GM18873 (cell line): ENCODE measurements around the gene ZFP1.

ENCODE experiments used
- ATAC-seq: cut with Tn5 transposase; IDR thresholded peaks from one replicate; pipeline ENCODE4 v1.9.1; 2021; ENCODE audit warnings: mild to moderate bottlenecking, moderate library complexity, moderate number of reproducible peaks; ENCODE audit not compliant: unreplicated experiment, low FRiP score

The ZFP1 gene

DNA sequence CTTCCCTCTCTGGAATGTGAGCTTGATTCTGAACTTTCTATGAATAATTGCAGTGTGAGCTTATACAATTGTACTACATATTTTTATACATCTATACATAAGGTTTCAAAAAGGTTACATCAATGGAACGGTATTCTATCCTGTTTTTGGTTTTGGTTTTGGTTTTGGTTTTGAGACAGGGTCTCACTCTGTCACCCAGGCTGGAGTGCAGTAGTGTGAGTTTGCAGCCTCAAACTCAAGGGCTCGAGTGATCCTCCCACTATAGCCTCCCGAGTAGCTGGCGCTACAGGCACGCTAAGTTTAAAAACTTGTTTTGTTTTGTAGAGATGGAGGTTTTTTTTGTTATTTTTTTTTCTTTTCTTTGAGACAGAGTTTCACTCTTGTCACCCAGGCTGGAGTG, 71.5 kb downstream of the ZFP1 start:
- no peak for ATAC-seq
